ENCODE measurements around the gene HS6ST1.

GRCh38 chr2:128264881-128265607, 53.6 kb downstream of the HS6ST1 start:
- TF ChIP-seq POLR2A (IDR thresholded peaks at IDR 0.05) (no peak), CTCF (IDR thresholded peaks at IDR 0.05) (no peak)

All from testis (tissue), 2 donors.